Fibroblast of lung (primary cell): ENCODE data around the gene UTP4.

Experiments
- EZH2 ChIP-seq: IDR thresholded peaks from 2 replicates; pipeline ENCODE4 v1.5.1; 2012; ENCODE audit warnings: low read length, control low read depth, mild to moderate bottlenecking; ENCODE audit errors: missing control alignments
- TF ChIP-seq, protein P1 (sequence below), 2 donors: IDR thresholded peaks in 1 of 2; conservative IDR thresholded peaks in 1 of 2; 1 replicate in 1 of 2; 2 replicates in 1 of 2; pipeline ENCODE4 v1.5.1; 2011 to 2012; ENCODE audit warnings: low read length in 2 of 2, control low read depth in 1 of 2, inconsistent platforms in 1 of 2, low read depth in 1 of 2, mild to moderate bottlenecking in 1 of 2

DNA sequence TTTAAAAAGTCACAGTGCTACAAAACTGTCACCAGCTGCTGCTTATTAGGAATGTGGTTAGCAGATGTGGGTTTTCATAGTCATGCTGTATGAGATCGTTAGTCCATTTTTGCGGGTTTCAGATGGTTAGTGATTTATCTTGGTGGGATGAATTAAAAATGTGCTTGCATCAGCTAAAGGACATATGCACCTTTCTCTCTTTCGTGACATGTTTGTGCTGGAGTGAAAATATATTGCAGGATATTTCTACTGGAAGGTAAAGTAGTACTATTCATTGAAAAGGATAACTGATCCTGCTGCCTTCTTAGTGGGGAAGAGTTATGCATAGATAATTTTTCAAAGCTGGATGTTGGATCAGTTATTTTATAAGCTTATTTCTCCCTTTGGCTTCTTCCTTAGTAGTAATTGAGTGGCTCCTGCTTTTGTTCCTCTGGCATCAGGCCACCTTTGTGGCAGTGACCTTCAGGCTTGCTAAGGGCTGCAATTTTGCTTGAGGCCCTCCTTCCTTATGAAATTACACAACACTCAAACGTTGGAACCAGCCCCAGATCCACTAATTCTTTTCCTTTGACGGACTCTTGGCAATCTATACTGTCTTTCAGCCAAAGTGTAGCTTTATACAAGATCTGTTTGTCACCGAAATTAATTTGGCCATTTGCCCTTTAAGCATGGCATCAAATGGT is 47.0 kb downstream of the UTP4 start:
- TF ChIP-seq, protein P1, sequence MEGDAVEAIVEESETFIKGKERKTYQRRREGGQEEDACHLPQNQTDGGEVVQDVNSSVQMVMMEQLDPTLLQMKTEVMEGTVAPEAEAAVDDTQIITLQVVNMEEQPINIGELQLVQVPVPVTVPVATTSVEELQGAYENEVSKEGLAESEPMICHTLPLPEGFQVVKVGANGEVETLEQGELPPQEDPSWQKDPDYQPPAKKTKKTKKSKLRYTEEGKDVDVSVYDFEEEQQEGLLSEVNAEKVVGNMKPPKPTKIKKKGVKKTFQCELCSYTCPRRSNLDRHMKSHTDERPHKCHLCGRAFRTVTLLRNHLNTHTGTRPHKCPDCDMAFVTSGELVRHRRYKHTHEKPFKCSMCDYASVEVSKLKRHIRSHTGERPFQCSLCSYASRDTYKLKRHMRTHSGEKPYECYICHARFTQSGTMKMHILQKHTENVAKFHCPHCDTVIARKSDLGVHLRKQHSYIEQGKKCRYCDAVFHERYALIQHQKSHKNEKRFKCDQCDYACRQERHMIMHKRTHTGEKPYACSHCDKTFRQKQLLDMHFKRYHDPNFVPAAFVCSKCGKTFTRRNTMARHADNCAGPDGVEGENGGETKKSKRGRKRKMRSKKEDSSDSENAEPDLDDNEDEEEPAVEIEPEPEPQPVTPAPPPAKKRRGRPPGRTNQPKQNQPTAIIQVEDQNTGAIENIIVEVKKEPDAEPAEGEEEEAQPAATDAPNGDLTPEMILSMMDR (conservative IDR thresholded peaks at IDR 0.05 in 1 of 2, IDR thresholded peaks at IDR 0.05 in 1 of 2; ENCODE audit: low read depth in 1 of 2, low read length in 2 of 2) = no peak
- no peak for TF ChIP-seq EZH2
